PC-9 (cell line): ENCODE data around the gene PXMP2. TPM values are rescaled to one million over a fixed set of nuclear protein-coding genes. Genes with fewer than 3 reads are reported as not detected.

Experiments
- BruUV-seq: library from RNA; stranded (reverse); fragments of 400-500 nt; replicated peaks from 2 replicates; lab custom pipeline; 2021; lab: Mats Ljungman, UMichigan
- CTCF ChIA-PET: fragments of 300-600 bp; sonication (Branson Sonifier 250); formaldehyde crosslinking; loops from one replicate; lab custom pipeline; 2022; ENCODE audit warnings: antibody characterized with exemption; lab: Charles Lee
- POLR2A ChIA-PET: fragments of 300-600 bp; sonication (Branson Sonifier 250); formaldehyde crosslinking; loops from one replicate; lab custom pipeline; 2022; ENCODE audit warnings: antibody characterized with exemption; ENCODE audit not compliant: unreplicated experiment; lab: Charles Lee
- DNase-seq, 2 experiments: peaks; one replicate each; pipeline versions ENCODE4 v3.0.0 to v3.0.0-alpha.2; 2015 to 2022; ENCODE audit warnings: mixed read lengths in 1 of 2
- H2AFZ ChIP-seq: fragments of 200-600 bp; sonication (generic); 2 replicates; pipeline ENCODE4 v1.8.1; 2017; ENCODE audit warnings: antibody characterized with exemption
- H3F3A ChIP-seq: fragments of 200-600 bp; sonication (generic); 2 replicates; pipeline ENCODE4 v1.8.1; 2017; ENCODE audit warnings: antibody characterized with exemption, mild to moderate bottlenecking, low read depth; ENCODE audit not compliant: insufficient read depth
- H3K27ac ChIP-seq: fragments of 200-600 bp; sonication (generic); 2 replicates; pipeline ENCODE4 v1.6.1; 2016; ENCODE audit warnings: mixed run types
- H3K27me3 ChIP-seq: fragments of 200-600 bp; sonication (generic); 2 replicates; pipeline ENCODE4 v1.6.1; 2016; ENCODE audit warnings: low read depth, mixed run types; ENCODE audit not compliant: insufficient read depth
- H3K36me3 ChIP-seq: fragments of 200-600 bp; sonication (generic); 2 replicates; pipeline ENCODE4 v1.6.1; 2016; ENCODE audit warnings: low read depth, mixed run types
- H3K4me1 ChIP-seq: fragments of 200-600 bp; sonication (generic); replicated peaks from 2 replicates; pipeline ENCODE4 v1.6.1; 2016; ENCODE audit warnings: mixed run types; ENCODE audit not compliant: insufficient read depth
- H3K4me2 ChIP-seq: fragments of 200-600 bp; sonication (generic); 2 replicates; pipeline ENCODE4 v1.6.1; 2017; ENCODE audit warnings: mixed run types
- H3K4me3 ChIP-seq: fragments of 200-600 bp; sonication (generic); 2 replicates; pipeline ENCODE4 v1.6.1; 2016; ENCODE audit warnings: mixed run types
- H3K79me2 ChIP-seq: fragments of 200-600 bp; sonication (generic); 2 replicates; pipeline ENCODE4 v1.6.1; 2017; ENCODE audit warnings: low read depth, mixed run types
- H3K9me2 ChIP-seq: fragments of 200-600 bp; sonication (generic); 2 replicates; pipeline ENCODE4 v1.8.1; 2017; ENCODE audit warnings: mild to moderate bottlenecking; ENCODE audit not compliant: insufficient read depth
- H3K9me3 ChIP-seq: fragments of 200-600 bp; sonication (generic); 2 replicates; pipeline ENCODE4 v1.8.1; 2016; ENCODE audit warnings: low read depth; ENCODE audit not compliant: insufficient read depth
- H4K20me1 ChIP-seq: fragments of 200-600 bp; sonication (generic); 2 replicates; pipeline ENCODE4 v1.8.1; 2017; ENCODE audit not compliant: insufficient read depth
- CTCF ChIP-seq: fragments of 200-600 bp; sonication (generic); conservative IDR thresholded peaks from 2 replicates; pipeline ENCODE4 v1.6.1; 2017; ENCODE audit warnings: mixed run types, antibody characterized with exemption, mild to moderate bottlenecking, moderate library complexity
- EZH2 ChIP-seq: fragments of 200-600 bp; sonication (generic); IDR thresholded peaks from 2 replicates; pipeline ENCODE4 v1.8.0; 2017; ENCODE audit warnings: antibody characterized with exemption, low read depth
- intact Hi-C: fragments of 100-400 bp; cut with micrococcal nuclease; formaldehyde crosslinking; loops from one replicate; pipeline ENCODE4 v1.10.0; 2022; ENCODE audit not compliant: unreplicated experiment
- total RNA-seq: library from RNA; stranded (reverse); gene quantifications from 2 replicates; pipeline ENCODE4 v1.2.3, GENCODE V29; 2021

Gene PXMP2
- total RNA-seq, 1 experiment from 2014 or later: 38.6 TPM

GRCh38 chr12:132641811-132642650, 45.4 kb upstream of the PXMP2 start:
- H3K9me2 ChIP-seq: no peaks in the 10 kb centered on the region
- DNase-seq: no peak
- H3K27ac ChIP-seq: no peak overlapping the region
- peaks cover 9% of the 10 kb centered on the region; the same call in 1 of the 2 replicates for H3K36me3 ChIP-seq
- H3K27me3 ChIP-seq: no peaks in the 10 kb centered on the region
- CTCF ChIA-PET: no interaction called here
- H3F3A ChIP-seq: no peaks in the 10 kb centered on the region; the same call in 1 of the 2 replicates
- H2AFZ ChIP-seq: no peak overlapping the region
- POLR2A ChIA-PET: no interaction called here
- intact Hi-C loops: no loop called here
- TF ChIP-seq EZH2: no peak
- H3K4me3 ChIP-seq: no peak overlapping the region
- no peaks in the 10 kb centered on the region for H3K4me1 ChIP-seq
- no peaks in the 10 kb centered on the region for H3K79me2 ChIP-seq
- no peak overlapping the region for H3K4me2 ChIP-seq
- no peaks in the 10 kb centered on the region for H3K9me3 ChIP-seq
- H4K20me1 ChIP-seq: no peaks in the 10 kb centered on the region
- no TSS peak for BruUV-seq

DNA sequence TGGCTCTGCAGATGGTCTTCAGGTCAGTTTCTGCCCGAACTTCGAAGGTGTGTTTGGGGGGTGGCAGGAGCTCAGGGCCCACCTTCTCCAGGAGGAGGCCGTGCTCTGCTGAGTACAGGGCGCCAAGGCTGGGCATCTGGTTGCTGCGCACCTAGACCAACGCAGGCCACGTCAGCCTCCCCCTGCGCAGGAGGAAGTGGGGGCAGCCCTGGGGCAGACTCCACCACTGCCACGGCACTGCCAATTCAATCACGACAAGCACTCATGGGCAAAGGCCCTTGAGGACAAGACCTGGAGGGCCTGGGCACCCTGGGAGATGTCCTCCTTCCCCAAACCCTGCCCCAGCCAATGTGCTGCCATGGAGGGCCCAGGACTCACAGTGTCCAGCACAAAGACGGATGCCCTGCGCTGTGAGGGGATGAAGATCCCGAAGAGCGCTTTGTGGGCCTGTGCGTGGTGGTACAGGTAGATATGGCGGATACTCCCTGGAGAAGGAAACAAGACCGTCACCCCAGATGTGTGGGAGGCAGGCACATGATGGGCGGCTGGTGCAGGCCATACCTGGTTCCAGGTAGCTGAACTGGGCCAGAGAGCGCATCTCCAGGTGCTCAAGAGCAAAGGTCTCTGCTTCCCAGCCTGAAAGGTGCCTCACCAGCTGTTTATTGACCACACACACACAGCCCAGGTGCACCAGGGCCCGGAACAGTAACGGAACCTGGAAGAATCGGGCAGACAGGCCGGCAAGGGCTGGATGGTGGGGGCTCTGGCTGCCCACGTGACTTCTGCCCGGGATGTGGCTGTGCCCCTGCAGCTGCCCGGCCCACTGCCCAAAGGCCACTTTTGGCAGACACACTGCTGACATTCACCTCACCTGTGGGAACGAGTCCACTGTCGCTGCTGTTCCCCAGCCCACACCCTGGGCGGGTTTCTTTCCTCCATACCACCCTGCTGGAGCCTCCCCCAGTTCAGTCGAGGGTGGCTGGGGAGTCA, 44.2 kb upstream of the PXMP2 start:
- no peaks in the 10 kb centered on the region for H3K79me2 ChIP-seq
- DNase-seq: no peak
- H3F3A ChIP-seq: no peaks in the 10 kb centered on the region; the same call in 1 of the 2 replicates
- POLR2A ChIA-PET: no interaction called here
- H3K9me3 ChIP-seq: no peaks in the 10 kb centered on the region
- no peaks in the 10 kb centered on the region for H3K4me1 ChIP-seq
- no peaks in the 10 kb centered on the region for H3K9me2 ChIP-seq
- TF ChIP-seq CTCF (no peak), EZH2 (no peak)
- CTCF ChIA-PET: no interaction called here
- BruUV-seq: no TSS peak
- no peak overlapping the region for H3K27ac ChIP-seq
- H3K36me3 ChIP-seq: peaks cover 3% of the 10 kb centered on the region; the same call in 1 of the 2 replicates
- H3K4me2 ChIP-seq: no peak overlapping the region
- no peak overlapping the region for H3K4me3 ChIP-seq
- H4K20me1 ChIP-seq: no peaks in the 10 kb centered on the region
- intact Hi-C loops: no loop called here
- no peak overlapping the region for H2AFZ ChIP-seq
- no peaks in the 10 kb centered on the region for H3K27me3 ChIP-seq

DNA sequence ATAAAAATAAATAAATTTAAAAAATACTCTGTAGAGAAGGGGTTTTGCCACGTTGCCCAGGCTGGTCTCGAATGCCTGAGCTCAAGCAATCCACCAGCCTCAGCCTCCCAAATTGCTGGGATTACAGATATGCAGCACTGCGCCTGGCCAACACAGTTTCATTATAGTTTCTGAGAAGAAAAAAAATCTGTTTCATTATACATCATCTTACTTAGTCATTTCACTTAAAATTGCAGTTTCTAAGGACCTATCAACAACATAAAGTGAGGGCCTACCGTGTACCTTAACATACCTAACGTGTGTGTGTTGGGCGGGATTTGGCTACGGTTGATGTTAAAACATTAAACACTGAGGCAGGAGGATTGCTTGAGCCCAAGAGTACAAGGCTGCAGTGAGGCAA, 40.5 kb upstream of the PXMP2 start:
- H3K36me3 ChIP-seq: peaks cover 3% of the 10 kb centered on the region; the same call in 1 of the 2 replicates
- ChIA-PET CTCF (no interaction called here), POLR2A (no interaction called here)
- no peaks in the 10 kb centered on the region for H3K9me3 ChIP-seq
- BruUV-seq: no TSS peak
- H3K9me2 ChIP-seq: no peaks in the 10 kb centered on the region
- no peak overlapping the region for H3K27ac ChIP-seq
- H3K27me3 ChIP-seq: no peaks in the 10 kb centered on the region
- no peaks in the 10 kb centered on the region for H3K79me2 ChIP-seq
- TF ChIP-seq CTCF (no peak), EZH2 (no peak)
- no peak overlapping the region for H2AFZ ChIP-seq
- H3K4me2 ChIP-seq: no peak overlapping the region
- no peaks in the 10 kb centered on the region for H3F3A ChIP-seq
- no peaks in the 10 kb centered on the region for H4K20me1 ChIP-seq
- no peak for DNase-seq
- no peaks in the 10 kb centered on the region for H3K4me1 ChIP-seq
- no peak overlapping the region for H3K4me3 ChIP-seq
- intact Hi-C loops: no loop called here
